Measurements from ENCODE around the gene SMARCC2. TPM values are rescaled to one million over a fixed set of nuclear protein-coding genes. Genes with fewer than 3 reads are reported as not detected.
A peak's percentile ranks its signal among the peaks of the same experiment; 100 is the strongest.

The SMARCC2 gene
- total and polyA plus RNA-seq, 9 of the 15 experiments (the other 6 are each of a cell fraction or from before 2014, with no cell fraction given) = 11.9 to 86.0 (median 36.6) TPM

DNA sequence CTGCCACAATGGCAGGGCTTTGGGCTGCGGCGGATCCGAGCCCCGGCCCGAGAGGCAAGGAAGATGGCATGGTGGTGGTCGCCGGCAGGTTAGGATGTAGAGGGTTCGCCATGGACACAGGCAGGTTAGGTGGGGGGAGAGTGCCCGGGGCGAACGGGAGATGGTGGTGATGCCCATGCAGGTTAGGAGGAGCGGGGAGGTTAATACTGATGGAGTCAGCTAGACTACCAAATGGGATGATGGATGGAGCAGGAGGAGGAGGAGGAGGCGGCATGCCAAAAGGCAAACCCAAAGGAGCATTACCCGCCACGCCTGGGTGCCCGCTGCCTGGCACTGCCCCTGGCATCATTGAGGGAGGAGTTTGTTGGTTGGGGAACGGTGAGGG, 24.9 kb downstream of the SMARCC2 start (continued):
- TF ChIP-seq THRAP3 (IDR thresholded peaks at IDR 0.05; ENCODE audit: borderline replicate concordance) (no peak), RBM22 (IDR thresholded peaks at IDR 0.05; ENCODE audit: low read depth, low read length, poor library complexity, severe bottlenecking) (peak; percentile 87), ZNF445 (CRISPR knock-in tag; IDR thresholded peaks at IDR 0.05; ENCODE audit: low read depth) (no peak), XRCC5 (IDR thresholded peaks at IDR 0.05; ENCODE audit: low read depth, low read length) (no peak), RBBP5 (IDR thresholded peaks at IDR 0.05; ENCODE audit: borderline replicate concordance, insufficient read depth, low read length, poor library complexity, severe bottlenecking) (no peak), SIN3B (IDR thresholded peaks at IDR 0.05; ENCODE audit: low read depth) (no peak), NFIC (IDR thresholded peaks at IDR 0.05) (0 out of 2 replicates have a peak, but pooled peaks have one; percentile 3), JUN (IDR thresholded peaks at IDR 0.05; ENCODE audit: borderline replicate concordance, low read depth, low read length) (no peak), JUN (CRISPR knock-in tag; IDR thresholded peaks at IDR 0.05; ENCODE audit: borderline replicate concordance) (no peak)
- TF ChIP-seq, protein P1, sequence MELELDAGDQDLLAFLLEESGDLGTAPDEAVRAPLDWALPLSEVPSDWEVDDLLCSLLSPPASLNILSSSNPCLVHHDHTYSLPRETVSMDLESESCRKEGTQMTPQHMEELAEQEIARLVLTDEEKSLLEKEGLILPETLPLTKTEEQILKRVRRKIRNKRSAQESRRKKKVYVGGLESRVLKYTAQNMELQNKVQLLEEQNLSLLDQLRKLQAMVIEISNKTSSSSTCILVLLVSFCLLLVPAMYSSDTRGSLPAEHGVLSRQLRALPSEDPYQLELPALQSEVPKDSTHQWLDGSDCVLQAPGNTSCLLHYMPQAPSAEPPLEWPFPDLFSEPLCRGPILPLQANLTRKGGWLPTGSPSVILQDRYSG (tag; conservative IDR thresholded peaks at IDR 0.05; ENCODE audit: low read depth) = no peak
- TF ChIP-seq, protein P2, sequence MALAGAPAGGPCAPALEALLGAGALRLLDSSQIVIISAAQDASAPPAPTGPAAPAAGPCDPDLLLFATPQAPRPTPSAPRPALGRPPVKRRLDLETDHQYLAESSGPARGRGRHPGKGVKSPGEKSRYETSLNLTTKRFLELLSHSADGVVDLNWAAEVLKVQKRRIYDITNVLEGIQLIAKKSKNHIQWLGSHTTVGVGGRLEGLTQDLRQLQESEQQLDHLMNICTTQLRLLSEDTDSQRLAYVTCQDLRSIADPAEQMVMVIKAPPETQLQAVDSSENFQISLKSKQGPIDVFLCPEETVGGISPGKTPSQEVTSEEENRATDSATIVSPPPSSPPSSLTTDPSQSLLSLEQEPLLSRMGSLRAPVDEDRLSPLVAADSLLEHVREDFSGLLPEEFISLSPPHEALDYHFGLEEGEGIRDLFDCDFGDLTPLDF (CRISPR knock-in tag; IDR thresholded peaks at IDR 0.05) = no peak
- TF ChIP-seq, protein P3, sequence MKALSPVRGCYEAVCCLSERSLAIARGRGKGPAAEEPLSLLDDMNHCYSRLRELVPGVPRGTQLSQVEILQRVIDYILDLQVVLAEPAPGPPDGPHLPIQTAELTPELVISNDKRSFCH (CRISPR knock-in tag; IDR thresholded peaks at IDR 0.05) = no peak
- TF ChIP-seq, protein P3 (tag; IDR thresholded peaks at IDR 0.05) = no peak

Measured in K562 (cell line).